PFSK-1 (cell line): Measurements from ENCODE around the gene SLC15A4.

Source experiments
- POLR2AphosphoS5 ChIP-seq: IDR thresholded peaks from 2 replicates; pipeline ENCODE4 v1.6.1; 2012; ENCODE audit warnings: low read depth, mild to moderate bottlenecking, control low read depth, low read length, moderate library complexity
- SIN3A ChIP-seq: IDR thresholded peaks from 2 replicates; pipeline ENCODE4 v1.6.1; 2012; ENCODE audit warnings: mild to moderate bottlenecking, low read length, moderate library complexity, borderline replicate concordance; ENCODE audit not compliant: insufficient read depth
- TAF1 ChIP-seq: IDR thresholded peaks from 2 replicates; pipeline ENCODE4 v1.6.1; 2012; ENCODE audit warnings: low read length, control low read depth, borderline replicate concordance; ENCODE audit not compliant: insufficient read depth

DNA sequence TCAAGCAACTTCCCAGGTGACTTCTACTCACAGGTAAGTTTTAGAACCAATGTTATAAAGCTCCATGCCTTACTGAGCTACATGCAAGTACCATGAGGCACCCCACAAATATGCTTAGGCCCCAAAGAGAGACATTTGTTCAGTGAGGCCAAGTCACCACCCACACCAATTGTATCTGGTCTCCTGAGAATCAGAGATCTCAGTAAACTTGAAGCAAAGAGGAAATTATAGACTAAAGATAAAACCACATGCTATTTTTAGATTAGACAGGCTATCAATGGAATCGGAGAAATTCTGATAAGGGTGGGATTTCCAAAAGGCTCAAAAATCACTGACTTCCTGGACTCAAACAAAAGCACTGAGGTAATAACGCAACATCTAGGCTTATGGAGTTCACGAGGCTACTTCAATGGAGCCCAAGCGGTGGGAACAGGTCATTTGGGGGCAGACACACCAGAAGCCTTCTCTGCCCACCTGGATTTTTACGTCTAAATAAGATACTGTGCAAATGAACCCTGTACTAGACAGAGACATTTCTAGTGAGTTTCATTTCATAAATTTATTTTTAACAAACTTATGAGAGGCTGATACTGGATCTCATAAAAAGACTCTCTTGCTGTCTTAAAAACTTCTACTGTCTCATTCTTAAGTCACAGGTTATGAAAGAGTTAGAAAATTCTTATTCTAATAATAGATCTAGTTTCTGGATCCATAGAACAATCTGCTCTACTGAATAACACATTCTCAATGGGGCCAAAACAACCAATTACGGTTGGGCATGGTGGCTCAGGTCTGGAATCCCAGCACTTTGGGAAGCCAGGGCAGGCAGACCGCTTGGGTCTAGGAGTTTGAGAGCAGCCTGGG is 7.7 kb downstream of the SLC15A4 start:
- TF ChIP-seq SIN3A (no peak), POLR2AphosphoS5 (no peak), TAF1 (no peak)
